Measurements from ENCODE around the gene ANTXR1. TPM values are rescaled to one million over a fixed set of nuclear protein-coding genes. Genes with fewer than 3 reads are reported as not detected.

Gene ANTXR1
- total RNA-seq, 1 experiment from 2014 or later, result 37.3 TPM

GRCh38 chr2:69242651-69243051 lies 229.7 kb downstream of the ANTXR1 start:
- Histone ChIP-seq H2BK120ac (ENCODE audit: low read depth, low read length, poor library complexity, severe bottlenecking) (no peak overlapping the region), H3K23me2 (ENCODE audit: insufficient read length, low read depth, low read length, poor library complexity, severe bottlenecking) (no peaks in the 10 kb centered on the region), H2BK20ac (ENCODE audit: low read depth, low read length, poor library complexity, severe bottlenecking) (no peak overlapping the region), H3K27me3 (ENCODE audit: insufficient read depth, low read length) (no peaks in the 10 kb centered on the region), H4K8ac (replicated peaks; ENCODE audit: insufficient read length, low read depth, low read length) (no peak overlapping the region), H3K4ac (ENCODE audit: low read depth, low read length) (no peak overlapping the region), H3T11ph (ENCODE audit: low read length) (no peak overlapping the region), H2AK5ac (ENCODE audit: insufficient read length, low read length) (no peak overlapping the region), H3K79me2 (ENCODE audit: insufficient read depth, low read length) (no peaks in the 10 kb centered on the region), H3K9me3 (ENCODE audit: control insufficient read depth, low read depth, low read length) (no peaks in the 10 kb centered on the region), H3K4me1 (ENCODE audit: insufficient read depth, low read length) (no peaks in the 10 kb centered on the region), H4K5ac (ENCODE audit: insufficient read length, low read depth, low read length) (no peak overlapping the region), H2BK15ac (ENCODE audit: low read depth, low read length) (no peak overlapping the region), H3K27ac (ENCODE audit: insufficient read length, low read depth, low read length) (no peak overlapping the region), H2BK12ac (ENCODE audit: insufficient read length, low read depth, low read length) (no peak overlapping the region), H3K9ac (ENCODE audit: extremely low read depth, insufficient read length, low read length) (no peak overlapping the region), H2BK5ac (ENCODE audit: insufficient read length, low read length) (no peak overlapping the region), H3K23ac (ENCODE audit: insufficient read length, low read depth, low read length) (no peak overlapping the region), H3K79me1 (ENCODE audit: insufficient read depth, low read depth, low read length, poor library complexity, severe bottlenecking) (no peaks in the 10 kb centered on the region), H4K91ac (ENCODE audit: insufficient read length, low read depth, low read length) (no peak overlapping the region), H4K20me1 (ENCODE audit: control insufficient read depth, insufficient read depth, insufficient read length) (no peaks in the 10 kb centered on the region), H3K14ac (ENCODE audit: insufficient read depth, low read length) (no peak overlapping the region), H3K18ac (ENCODE audit: insufficient read length, low read depth, low read length) (no peak overlapping the region), H3K4me2 (ENCODE audit: insufficient read depth, insufficient read length, low read length) (no peak overlapping the region), H2AFZ (ENCODE audit: low read length) (no peak overlapping the region), H3K56ac (ENCODE audit: insufficient read length, low read depth, low read length) (no peak overlapping the region)
- H3K4me1 Mint-ChIP-seq, result peaks cover 11 to 14% of the 10 kb centered on the region in 2 experiments
- WGBS (ENCODE audit: extremely low coverage, insufficient read length, low lambda C conversion rate), result no CpG with 5 or more reads among the region's 7 CpGs
- H3K27ac Mint-ChIP-seq, result no peak overlapping the region; a peak in 2 of 7 replicates
- no peaks in the 10 kb centered on the region for H3K27me3 Mint-ChIP-seq (ENCODE audit: low read depth)
- no peak for TF ChIP-seq CTCF (conservative IDR thresholded peaks at IDR 0.05)
- H3K9me3 Mint-ChIP-seq, result no peaks in the 10 kb centered on the region; a peak in 1 of 5 replicates
- DNase-seq, result no peak
- peaks cover 10 to 14% (median 10%) of the 10 kb centered on the region in 3 experiments for H3K36me3 Mint-ChIP-seq (ENCODE audit: insufficient read depth in 1 of 3, low read depth in 3 of 3)
- no peak overlapping the region for H3K4me3 Mint-ChIP-seq
